IMR-90 (cell line): ENCODE data around the gene PLPP1. TPM values are rescaled to one million over a fixed set of nuclear protein-coding genes. Genes with fewer than 3 reads are reported as not detected.

Experiments
- ATAC-seq: fragments of 200-7000 bp; cut with Tn5 transposase; 2 replicates; pipeline ENCODE4 v1.9.1; 2020; ENCODE audit warnings: low read depth, mild to moderate bottlenecking, moderate library complexity
- BruUV-seq: library from RNA; stranded (reverse); fragments of 400-500 nt; replicated peaks from 2 replicates; lab custom pipeline; 2021; lab: Mats Ljungman, UMichigan
- CTCF ChIA-PET: fragments of 300-600 bp; formaldehyde crosslinking; extraction: SDS; loops from one replicate; lab custom pipeline; 2021; ENCODE audit warnings: antibody characterized with exemption; lab: Yijun Ruan, JAX
- POLR2A ChIA-PET: fragments of 300-600 bp; sonication (Branson Sonifier 250); formaldehyde crosslinking; loops from one replicate; lab custom pipeline; 2022; ENCODE audit warnings: antibody characterized with exemption; ENCODE audit not compliant: unreplicated experiment; lab: Charles Lee
- DNase-seq: peaks from one replicate; pipeline ENCODE4 v3.0.0; 2013
- H2AFZ ChIP-seq: replicated peaks from 2 replicates; pipeline ENCODE3; 2013; ENCODE audit warnings: low read length, mild to moderate bottlenecking; ENCODE audit not compliant: poor library complexity
- H2AK5ac ChIP-seq: 2 replicates; pipeline ENCODE4 v1.6.1; 2013; ENCODE audit warnings: low read depth, low read length, inconsistent platforms
- H2AK9ac ChIP-seq: replicated peaks from 2 replicates; pipeline ENCODE3; 2013; ENCODE audit warnings: mild to moderate bottlenecking, low read depth, low read length, moderate library complexity; ENCODE audit not compliant: poor library complexity
- H2BK120ac ChIP-seq: 2 replicates; pipeline ENCODE4 v1.6.1; 2013; ENCODE audit warnings: low read depth, low read length, inconsistent platforms
- H2BK15ac ChIP-seq: 3 replicates; pipeline ENCODE4 v1.6.1; 2013; ENCODE audit warnings: low read depth, low read length, inconsistent platforms
- H2BK20ac ChIP-seq: 2 replicates; pipeline ENCODE4 v1.6.1; 2013; ENCODE audit warnings: low read depth, mild to moderate bottlenecking, inconsistent platforms, low read length, moderate library complexity
- H2BK5ac ChIP-seq: 2 replicates; pipeline ENCODE4 v1.6.1; 2013; ENCODE audit warnings: mild to moderate bottlenecking, low read depth, low read length, inconsistent platforms; ENCODE audit not compliant: poor library complexity, severe bottlenecking
- H3K14ac ChIP-seq: replicated peaks from 2 replicates; pipeline ENCODE4 v1.6.1; 2013; ENCODE audit warnings: low read depth, low read length, inconsistent platforms
- H3K18ac ChIP-seq: 2 replicates; pipeline ENCODE4 v1.6.1; 2013; ENCODE audit warnings: low read depth, low read length, control low read depth
- H3K23ac ChIP-seq: 2 replicates; pipeline ENCODE4 v1.6.1; 2013; ENCODE audit warnings: low read depth, low read length, inconsistent platforms
- H3K27ac ChIP-seq: 2 replicates; pipeline ENCODE4 v1.5.1; 2013; ENCODE audit warnings: mild to moderate bottlenecking, control low read depth, low read length; ENCODE audit not compliant: insufficient read depth
- H3K27me3 ChIP-seq: 2 replicates; pipeline ENCODE4 v1.6.1; 2013; ENCODE audit warnings: low read length; ENCODE audit not compliant: control insufficient read depth, insufficient read depth
- H3K36me3 ChIP-seq: 2 replicates; pipeline ENCODE4 v1.6.1; 2013; ENCODE audit warnings: low read length, mixed read lengths; ENCODE audit not compliant: control insufficient read depth, insufficient read depth
- H3K4ac ChIP-seq: 2 replicates; pipeline ENCODE4 v1.6.1; 2013; ENCODE audit warnings: low read depth, low read length, inconsistent platforms
- H3K4me1 ChIP-seq: 2 replicates; pipeline ENCODE4 v1.6.1; 2013; ENCODE audit warnings: low read length, mixed read lengths; ENCODE audit not compliant: control insufficient read depth, insufficient read depth
- H3K4me2 ChIP-seq: 2 replicates; pipeline ENCODE4 v1.6.1; 2013; ENCODE audit warnings: low read depth, mild to moderate bottlenecking, control low read depth, low read length, moderate library complexity
- H3K4me3 ChIP-seq: 2 replicates; pipeline ENCODE4 v1.5.1; 2013; ENCODE audit warnings: low read depth, mild to moderate bottlenecking, control low read depth, low read length, moderate library complexity; ENCODE audit not compliant: insufficient read depth
- H3K56ac ChIP-seq: 2 replicates; pipeline ENCODE4 v1.6.1; 2013; ENCODE audit warnings: low read length, inconsistent platforms; ENCODE audit not compliant: insufficient read depth; ENCODE audit errors: extremely low read depth
- H3K79me1 ChIP-seq, 2 experiments: 2 replicates each; pipeline ENCODE4 v1.6.1; 2013; ENCODE audit warnings: low read length in 2 of 2, inconsistent platforms in 1 of 2, low read depth in 1 of 2
- H3K9ac ChIP-seq: 2 replicates; pipeline ENCODE4 v1.6.1; 2013; ENCODE audit warnings: low read depth, low read length, control low read depth
- H3K9me1 ChIP-seq: 2 replicates; pipeline ENCODE4 v1.6.1; 2013; ENCODE audit warnings: low read length, inconsistent platforms; ENCODE audit not compliant: insufficient read depth
- H3K9me3 ChIP-seq: 2 replicates; pipeline ENCODE4 v1.6.1; 2013; ENCODE audit warnings: low read length; ENCODE audit not compliant: control insufficient read depth, insufficient read depth
- H4K20me1 ChIP-seq: 2 replicates; pipeline ENCODE4 v1.6.1; 2013; ENCODE audit warnings: low read length, inconsistent platforms; ENCODE audit not compliant: insufficient read depth
- H4K5ac ChIP-seq: 2 replicates; pipeline ENCODE4 v1.6.1; 2013; ENCODE audit warnings: mild to moderate bottlenecking, low read depth, low read length, control low read depth
- H4K8ac ChIP-seq, 2 experiments: 2 replicates each; pipeline ENCODE4 v1.6.1; 2013; ENCODE audit warnings: low read depth in 2 of 2, low read length in 2 of 2, control low read depth in 1 of 2, inconsistent platforms in 1 of 2
- H4K91ac ChIP-seq: 2 replicates; pipeline ENCODE4 v1.6.1; 2013; ENCODE audit warnings: low read depth, low read length, inconsistent platforms; ENCODE audit not compliant: insufficient read depth
- BHLHE40 ChIP-seq: fragments of 150-350 bp; IDR thresholded peaks from 2 replicates; pipeline ENCODE4 v1.6.1; 2016; ENCODE audit warnings: mild to moderate bottlenecking, low read depth, low read length
- CEBPB ChIP-seq: IDR thresholded peaks from 2 replicates; pipeline ENCODE4 v1.6.1; 2012; ENCODE audit warnings: low read depth, low read length, improper control_type of control experiment
- FOS ChIP-seq: fragments of 150-350 bp; IDR thresholded peaks from 2 replicates; pipeline ENCODE4 v1.6.1; 2016; ENCODE audit warnings: low read depth, low read length
- MAFK ChIP-seq: IDR thresholded peaks from 2 replicates; pipeline ENCODE4 v1.6.1; 2012; ENCODE audit warnings: low read depth, low read length, improper control_type of control experiment
- POLR2A ChIP-seq: IDR thresholded peaks from 2 replicates; pipeline ENCODE4 v1.6.1; 2012; ENCODE audit warnings: mild to moderate bottlenecking, low read depth, low read length
- RAD21 ChIP-seq: IDR thresholded peaks from 2 replicates; pipeline ENCODE4 v1.6.1; 2012; ENCODE audit warnings: low read length, improper control_type of control experiment
- RCOR1 ChIP-seq: IDR thresholded peaks from 2 replicates; pipeline ENCODE4 v1.6.1; 2012; ENCODE audit warnings: mild to moderate bottlenecking, low read length, improper control_type of control experiment; ENCODE audit not compliant: insufficient replicate concordance
- RFX5 ChIP-seq: IDR thresholded peaks from 2 replicates; pipeline ENCODE4 v1.8.0; 2012; ENCODE audit warnings: low read depth, mild to moderate bottlenecking, low read length, moderate library complexity
- WGBS, 2 experiments: methylation state at CpG; one replicate each; pipeline versions ENCODE4 v1.1.5 to v1.1.7; 2013; ENCODE audit warnings: missing lambda C conversion rate in 2 of 2; ENCODE audit not compliant: insufficient read length in 1 of 2; ENCODE audit errors: extremely low coverage in 2 of 2; 5-methylcytosine and 5-hydroxymethylcytosine counted together
- dilution Hi-C: fragments of 300-500 bp; cut with HindIII; formaldehyde crosslinking; loops from one replicate; pipeline ENCODE4 v1.14.3; 2018; ENCODE audit warnings: low sequenced_read_pairs; ENCODE audit not compliant: unreplicated experiment
- in situ Hi-C: fragments of 300-500 bp; cut with MboI; formaldehyde crosslinking; loops from 3 replicates; pipeline ENCODE4 v1.14.3; 2019; ENCODE audit warnings: low sequenced_read_pairs, inconsistent platforms, mixed read lengths
- intact Hi-C: fragments of 100-400 bp; cut with micrococcal nuclease; formaldehyde crosslinking; loops from 2 replicates; pipeline ENCODE4 v1.10.0; 2022
- polyA plus RNA-seq, 3 experiments: library from polyadenylated mRNA; depleted of rRNA; stranded (reverse); fragments of >200 nt; gene quantifications; 2 replicates each; pipeline ENCODE4 v1.2.3, GENCODE V29; 2012; ENCODE audit warnings: low replicate concordance in 1 of 3
- total RNA-seq: library from RNA; depleted of rRNA; stranded (reverse); fragments of >200 nt; gene quantifications from 2 replicates; pipeline ENCODE4 v1.2.3, GENCODE V29; 2012

The PLPP1 gene
- total and polyA plus RNA-seq, 2 of the 4 experiments (the other 2 are of a cell fraction), result 19.2 to 21.3 TPM

DNA sequence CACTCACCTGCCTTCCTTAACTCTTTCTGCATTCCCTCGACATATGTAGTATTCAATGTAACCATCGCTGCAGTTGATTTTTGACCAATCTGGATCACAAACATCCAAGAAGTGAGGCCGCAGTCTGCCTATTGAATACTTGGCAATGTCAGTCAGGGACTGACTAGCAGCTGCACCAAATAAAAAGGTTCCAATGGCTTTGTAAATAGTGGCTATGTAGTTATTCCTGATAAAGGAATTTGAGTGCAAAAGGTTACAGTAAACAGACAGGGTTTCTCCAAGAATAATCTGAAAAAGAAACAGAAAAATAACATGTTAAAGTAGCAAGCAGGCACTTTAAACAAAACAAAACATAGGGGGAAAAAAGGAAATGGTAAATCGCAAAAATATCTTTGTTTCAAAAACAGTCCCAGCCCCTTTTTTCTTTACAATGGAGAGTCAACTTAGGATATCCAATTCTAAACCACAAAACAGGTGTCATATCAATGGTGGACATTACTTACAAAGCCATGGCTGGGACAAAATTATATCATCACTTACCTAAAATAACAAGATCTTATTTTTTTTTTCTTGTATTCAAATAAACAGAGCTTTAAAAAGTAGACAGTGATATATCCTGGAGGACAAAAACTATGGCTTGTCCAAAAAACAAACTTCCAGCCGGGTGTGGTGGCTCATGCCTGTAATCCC, 66.8 kb downstream of the PLPP1 start:
- no peak overlapping the region; the same call in 2 of the 3 replicates for H2BK15ac ChIP-seq
- H3K4ac ChIP-seq, result no peak overlapping the region
- H2AK9ac ChIP-seq, result no peak overlapping the region
- H4K8ac ChIP-seq, result no peak overlapping the region
- ATAC-seq, result peak; percentile 46; the same call in 1 of the 2 replicates
- WGBS, 2 experiments, result 74% methylated on average over 2 of the region's 5 CpGs; no CpG with 5 or more reads in 1 of the 2 experiments
- no peak overlapping the region for H3K4me2 ChIP-seq
- peaks cover 0 to 2% of the 10 kb centered on the region in 2 experiments; a peak in 2 of 4 replicates for H3K79me1 ChIP-seq
- no peaks in the 10 kb centered on the region for H3K4me1 ChIP-seq
- POLR2A ChIA-PET, result no interaction called here
- no peak overlapping the region for H4K5ac ChIP-seq
- peaks cover under 1% of the 10 kb centered on the region; the same call in 1 of the 2 replicates for H3K36me3 ChIP-seq
- H2BK120ac ChIP-seq, result no peak overlapping the region
- in situ Hi-C loops, result no loop called here
- H4K91ac ChIP-seq, result no peak overlapping the region
- no peaks in the 10 kb centered on the region for H3K9me3 ChIP-seq
- H3K9ac ChIP-seq, result no peak overlapping the region
- H3K9me1 ChIP-seq, result no peaks in the 10 kb centered on the region
- no peak overlapping the region for H3K4me3 ChIP-seq
- CTCF ChIA-PET, result no interaction called here
- H2AFZ ChIP-seq, result no peak overlapping the region
- H3K14ac ChIP-seq, result no peak overlapping the region
- no peak overlapping the region for H3K27ac ChIP-seq
- H3K56ac ChIP-seq, result no peak overlapping the region
- H3K27me3 ChIP-seq, result no peaks in the 10 kb centered on the region
- dilution Hi-C loops, result no loop called here
- intact Hi-C loops, result no loop called here
- H2AK5ac ChIP-seq, result no peak overlapping the region
- H3K18ac ChIP-seq, result no peak overlapping the region
- H3K23ac ChIP-seq, result no peak overlapping the region
- H2BK20ac ChIP-seq, result no peak overlapping the region
- no peaks in the 10 kb centered on the region for H4K20me1 ChIP-seq
- no peak overlapping the region for H2BK5ac ChIP-seq
- no TSS peak for BruUV-seq
- DNase-seq, result no peak
- TF ChIP-seq RCOR1 (no peak), POLR2A (no peak), CEBPB (no peak), MAFK (no peak), RAD21 (no peak), BHLHE40 (no peak), FOS (no peak), RFX5 (no peak)
